GM18505 (cell line): ENCODE measurements around the gene CFDP1.
"Not testable (repeated sequence)": the region's sequence is repeated elsewhere in the genome, so short reads cannot be mapped to it uniquely, and the experiment has no call there.

ENCODE experiments used
- ATAC-seq: cut with Tn5 transposase; IDR thresholded peaks from one replicate; pipeline ENCODE4 v1.9.1; 2021; ENCODE audit not compliant: unreplicated experiment
- POLR2A ChIP-seq: IDR thresholded peaks from 4 replicates; pipeline ENCODE4 v1.6.1; 2011; ENCODE audit warnings: borderline replicate concordance; ENCODE audit not compliant: insufficient read depth, insufficient read length; ENCODE audit errors: extremely low read depth

CFDP1 gene

DNA sequence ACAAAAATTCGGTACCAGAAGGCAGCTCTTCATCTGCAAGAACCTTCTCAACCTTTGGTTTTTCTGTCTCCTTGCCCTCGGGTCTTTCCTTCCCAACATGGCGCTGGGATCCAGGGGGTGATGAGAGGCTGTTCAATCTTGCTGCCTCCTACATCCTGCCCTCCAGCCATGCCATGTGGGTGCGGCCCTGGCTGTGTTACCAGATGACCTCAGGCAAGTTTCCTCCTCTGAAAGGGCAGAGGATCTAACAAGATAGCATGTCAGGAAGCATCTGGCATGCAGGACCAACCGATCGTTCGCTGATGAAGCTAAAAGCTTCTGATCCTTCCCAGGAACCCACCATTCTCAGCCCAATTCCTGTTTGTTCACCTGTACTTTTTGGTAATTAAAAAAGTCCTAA, 145.1 kb downstream of the CFDP1 start:
- ATAC-seq: no peak
- TF ChIP-seq POLR2A: no peak

DNA sequence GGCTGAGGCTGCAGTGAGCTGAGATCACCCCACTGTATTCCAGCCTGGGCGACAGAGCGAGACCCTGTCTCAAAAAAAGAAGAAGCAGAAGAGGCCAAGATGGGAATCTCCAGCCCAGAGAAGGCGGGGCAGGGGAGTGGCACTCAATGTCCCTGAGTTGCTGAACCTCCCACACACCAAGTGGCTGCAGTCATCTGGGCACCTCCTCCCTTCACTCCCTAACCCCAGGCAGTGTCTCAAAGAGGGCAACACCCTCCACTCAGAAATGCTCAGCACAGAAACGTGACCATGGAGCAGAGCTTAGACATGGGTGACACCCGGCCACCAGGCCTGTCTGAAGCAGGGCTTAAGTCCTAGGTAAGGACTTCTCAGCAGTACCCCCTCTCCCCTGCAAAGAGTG, 145.6 kb downstream of the CFDP1 start:
- ATAC-seq: no peak

DNA sequence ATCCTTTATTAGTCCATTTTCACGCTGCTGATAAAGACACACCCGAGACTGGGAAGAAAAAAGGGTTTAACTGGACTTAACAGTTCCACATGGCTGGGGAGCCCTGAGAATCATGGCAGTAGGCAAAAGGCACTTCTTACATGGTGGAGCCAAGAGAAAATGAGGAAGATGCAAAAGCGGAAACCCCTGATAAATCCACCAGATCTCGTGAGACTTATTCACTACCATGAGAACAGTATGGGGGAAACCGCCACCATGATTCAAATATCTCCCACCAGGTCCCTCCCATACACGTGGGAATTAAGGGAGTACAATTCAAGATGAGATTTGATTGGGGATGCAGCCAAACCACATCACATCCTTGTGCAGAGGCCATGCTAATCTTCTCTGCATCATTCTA, 146.9 kb downstream of the CFDP1 start:
- no peak for TF ChIP-seq POLR2A
- ATAC-seq: no peak

More for the DNA sequence above, 145.6 kb downstream of the CFDP1 start:
- TF ChIP-seq POLR2A: no peak

DNA sequence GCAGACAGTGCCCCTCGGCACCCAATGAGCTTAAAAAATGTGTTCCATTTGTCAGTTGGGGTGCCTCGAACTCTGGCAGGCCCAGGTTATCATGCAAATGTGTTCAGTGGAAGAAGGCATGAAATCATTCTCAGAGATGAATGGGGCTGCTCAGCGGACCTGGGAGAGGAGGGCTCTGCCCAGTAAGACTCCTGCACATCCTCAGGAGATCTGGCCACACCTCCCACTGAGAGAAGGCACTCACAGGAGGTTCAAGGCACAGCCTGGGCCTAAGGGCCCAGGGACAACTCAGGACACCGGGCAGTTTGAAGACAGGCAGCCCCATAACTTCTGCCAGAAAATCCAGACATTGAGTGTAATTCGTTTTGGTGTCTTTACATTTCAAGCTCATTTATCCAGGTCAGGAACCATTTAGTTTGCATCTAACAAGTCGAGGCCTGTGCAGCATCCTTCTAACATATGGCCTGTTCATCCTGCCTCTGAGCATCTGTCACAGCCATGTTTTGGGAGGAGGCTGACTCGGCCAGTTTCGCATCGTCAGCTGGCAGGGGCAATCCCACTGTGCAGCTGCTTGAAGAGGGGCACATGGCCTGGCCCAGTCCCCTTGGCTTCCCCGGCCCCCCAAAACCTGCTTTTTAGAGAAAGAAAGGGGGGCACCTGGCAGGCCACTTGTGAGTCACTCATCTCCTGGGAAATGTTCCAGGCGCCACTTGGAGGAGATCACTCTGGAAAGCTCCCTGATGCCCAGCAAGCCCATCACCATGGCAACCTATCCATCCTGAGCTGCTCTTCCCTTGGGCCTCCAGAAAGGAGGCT, 150.6 kb downstream of the CFDP1 start:
- no peak for TF ChIP-seq POLR2A
- no peak for ATAC-seq

DNA sequence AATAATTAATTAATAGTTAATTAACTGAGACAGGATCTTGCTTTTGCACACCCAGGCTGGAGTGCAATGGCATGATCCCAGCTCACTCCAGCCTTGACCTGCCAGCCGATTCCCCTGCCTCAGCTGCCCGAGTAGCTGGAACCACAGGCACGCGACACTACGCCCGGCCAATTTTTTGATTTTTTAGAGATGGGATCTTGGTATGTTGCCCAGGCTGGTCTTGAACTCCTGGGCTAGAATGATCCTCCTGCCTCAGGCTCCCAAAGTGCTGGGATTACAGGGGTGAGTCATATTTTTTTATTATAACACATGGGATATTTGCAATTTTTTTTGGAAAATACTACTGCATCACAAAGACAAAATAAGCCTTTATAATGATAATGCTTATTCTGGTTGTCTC, 151.5 kb downstream of the CFDP1 start:
- ATAC-seq: no peak
- TF ChIP-seq POLR2A: no peak

DNA sequence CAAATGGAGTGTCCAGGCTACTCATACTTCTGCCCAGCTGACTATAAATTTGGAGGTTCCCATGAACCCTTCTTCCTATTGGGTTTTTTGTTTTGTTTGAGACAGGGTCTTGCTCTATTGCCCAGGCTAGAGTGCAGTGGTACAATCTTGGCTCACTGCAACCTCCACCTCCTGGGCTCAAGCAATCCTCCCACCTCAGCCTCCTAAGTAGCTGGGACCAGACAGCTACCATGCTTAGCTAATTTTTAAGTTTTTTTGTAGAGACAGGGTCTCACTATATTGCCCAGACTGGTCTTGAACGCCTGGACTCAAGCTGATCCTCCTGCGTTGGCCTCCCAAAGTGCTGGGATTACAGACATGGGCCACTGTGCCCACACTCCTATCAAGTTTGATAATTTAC, 152.3 kb downstream of the CFDP1 start:
- ATAC-seq: not testable (repeated sequence)

DNA sequence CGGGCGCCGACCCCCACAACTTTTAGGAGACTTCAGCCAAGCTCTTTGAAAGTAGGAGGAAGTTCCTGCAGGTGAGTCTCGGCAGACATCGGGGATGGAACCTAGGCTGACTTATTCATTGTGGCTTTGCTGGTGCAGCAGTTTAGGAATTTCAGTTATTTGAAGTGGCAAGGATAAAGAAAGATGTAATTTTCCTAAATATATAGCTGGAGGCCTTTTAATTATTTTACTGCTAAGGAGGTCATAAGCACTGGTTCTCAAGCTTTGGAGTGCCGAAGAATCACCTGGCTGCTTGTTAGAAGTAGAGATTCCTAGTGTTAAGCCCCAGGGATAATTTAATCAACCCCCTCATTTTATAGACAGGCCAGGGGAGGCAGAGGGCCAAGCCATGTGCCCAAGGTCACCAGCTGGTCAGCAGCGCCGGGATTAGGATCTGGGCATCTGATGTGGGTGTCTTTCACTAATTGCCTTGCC, 152.9 kb downstream of the CFDP1 start:
- no peak for ATAC-seq
- no peak for TF ChIP-seq POLR2A

DNA sequence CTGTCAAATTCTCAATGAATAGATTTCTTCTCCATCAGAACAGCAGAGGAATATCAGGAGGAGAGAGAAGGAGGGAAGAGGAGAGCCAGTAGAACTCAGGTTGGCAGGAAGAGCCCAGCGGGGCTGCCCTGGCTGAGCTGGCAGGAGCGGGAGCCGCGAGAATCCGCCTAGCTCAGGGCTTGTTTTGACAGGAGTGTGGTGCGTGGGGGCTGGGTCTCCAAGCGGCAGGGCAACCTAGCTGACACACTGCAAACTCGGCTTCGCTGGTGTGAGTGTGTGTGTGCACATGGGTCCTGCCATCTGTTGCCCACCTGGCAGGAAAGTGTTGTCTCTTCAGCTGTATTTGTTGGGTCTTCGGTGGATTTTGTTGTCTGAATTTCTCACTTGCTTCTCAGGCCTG, 154.0 kb downstream of the CFDP1 start:
- no peak for ATAC-seq
- TF ChIP-seq POLR2A: no peak

DNA sequence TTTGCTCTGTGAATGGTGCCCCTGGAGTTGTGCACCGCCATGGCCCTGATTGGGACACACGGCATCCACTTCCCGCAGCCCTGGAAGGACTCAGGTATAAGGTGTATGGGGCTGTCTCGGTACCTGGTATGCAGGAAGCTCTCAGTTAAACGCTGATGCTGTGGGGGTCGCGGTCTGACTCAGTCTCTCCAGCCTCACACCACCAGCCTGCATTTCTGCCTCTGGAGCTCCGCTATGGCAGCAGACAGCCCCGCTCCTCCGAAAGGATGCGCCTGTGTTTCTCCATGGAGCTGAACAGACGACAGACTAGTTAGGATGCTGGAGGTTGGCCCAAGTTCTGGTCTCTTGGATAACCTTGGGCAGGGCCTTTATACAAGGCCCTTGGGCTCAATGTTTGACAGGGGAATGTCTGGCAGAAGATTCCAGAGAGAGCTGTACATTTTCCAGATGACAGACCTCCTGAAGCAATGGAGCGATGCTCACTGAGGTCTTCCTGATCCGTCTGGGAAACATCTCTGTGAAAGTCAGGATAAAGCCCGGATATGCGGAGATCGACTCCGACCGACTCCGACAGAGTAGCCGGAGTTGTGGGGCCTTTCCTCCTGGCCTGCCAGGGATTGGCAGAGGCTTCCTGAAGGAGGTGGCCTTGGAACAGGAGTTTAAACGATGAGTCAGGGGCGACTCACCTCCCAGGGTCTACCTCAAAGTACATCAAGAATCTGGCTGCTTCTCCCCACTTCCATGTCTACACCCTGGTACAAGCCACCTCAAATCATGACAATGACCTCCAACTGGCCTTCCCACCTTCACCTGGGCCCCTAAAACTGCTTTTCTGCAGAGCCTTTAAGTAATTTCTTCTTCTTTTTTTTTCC, 160.0 kb downstream of the CFDP1 start:
- no peak for TF ChIP-seq POLR2A
- ATAC-seq: no peak

DNA sequence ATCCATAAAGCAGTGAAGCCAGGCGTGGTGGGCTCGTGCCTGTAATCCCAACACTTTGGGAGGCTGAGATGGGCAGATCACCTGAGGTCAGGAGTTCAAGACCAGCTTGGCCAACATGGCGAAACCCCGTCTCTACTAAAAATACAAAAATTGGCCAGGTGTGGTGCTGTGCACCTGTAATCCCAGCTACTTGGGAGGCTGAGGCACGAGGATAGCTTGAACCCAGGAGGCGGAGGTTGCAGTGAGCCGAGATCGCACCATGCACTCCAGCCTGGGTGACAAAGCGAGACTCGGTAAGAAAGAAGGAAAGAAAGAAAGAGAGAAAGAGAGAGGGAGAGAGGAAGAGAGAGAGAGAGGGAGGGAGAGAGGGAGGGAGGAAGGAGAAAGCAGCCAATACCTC, 160.7 kb downstream of the CFDP1 start:
- not testable (repeated sequence) for ATAC-seq

DNA sequence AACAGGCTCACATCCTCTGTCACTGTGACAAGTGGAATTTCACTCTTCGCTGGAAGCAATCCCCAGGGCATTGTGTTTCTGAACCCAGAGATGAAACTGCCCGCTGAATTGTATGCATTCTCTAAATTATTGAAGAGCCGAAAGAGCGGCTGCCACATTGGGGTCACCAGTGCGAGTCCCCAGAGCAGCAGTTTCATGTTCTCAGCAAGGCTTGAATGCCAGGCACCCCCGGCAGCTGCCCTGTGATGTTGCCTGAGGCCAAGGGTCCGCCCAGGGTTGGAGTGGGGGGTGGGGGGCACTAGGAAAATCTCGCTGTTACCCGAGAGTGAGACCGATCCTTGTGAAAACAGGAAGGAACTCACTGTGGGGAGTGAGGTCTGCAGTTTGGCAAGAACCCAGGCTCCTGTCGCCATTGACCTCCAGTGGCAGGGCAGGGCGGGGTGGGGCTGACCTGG, 161.2 kb downstream of the CFDP1 start:
- ATAC-seq: no peak

DNA sequence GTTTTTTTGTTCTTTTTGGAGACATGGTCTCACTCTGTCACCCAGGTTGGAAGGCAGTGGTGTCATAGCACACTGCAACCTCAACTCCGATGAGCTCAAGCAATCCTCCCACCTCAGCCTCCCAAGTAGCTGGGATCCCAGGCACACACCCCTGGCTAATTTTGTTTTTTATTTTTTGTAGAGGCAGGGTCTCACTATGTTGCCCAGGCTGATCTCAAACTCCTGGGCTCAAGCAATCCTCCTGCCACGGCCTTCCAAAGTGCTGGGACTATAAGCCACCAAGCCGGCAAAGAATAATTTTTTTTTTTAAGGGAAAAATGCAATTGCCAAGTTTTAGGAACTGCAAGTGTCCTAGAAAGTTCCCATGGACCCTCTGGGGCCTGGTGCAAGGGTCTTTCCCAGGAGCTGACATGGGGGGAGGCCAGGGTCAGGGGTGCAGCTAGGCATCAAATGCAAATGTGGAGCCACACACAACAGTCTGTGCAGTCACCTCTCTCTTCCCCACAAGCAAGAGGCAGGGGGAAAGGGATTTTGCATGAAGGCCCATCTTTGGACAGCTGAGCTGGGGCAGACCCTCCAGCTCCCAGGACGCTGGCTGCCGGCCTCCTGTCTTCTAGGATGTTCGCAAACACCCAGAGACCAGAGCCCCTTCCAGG, 161.7 kb downstream of the CFDP1 start:
- no peak for TF ChIP-seq POLR2A
- ATAC-seq: no peak

More for the DNA sequence above, 161.2 kb downstream of the CFDP1 start:
- no peak for TF ChIP-seq POLR2A

DNA sequence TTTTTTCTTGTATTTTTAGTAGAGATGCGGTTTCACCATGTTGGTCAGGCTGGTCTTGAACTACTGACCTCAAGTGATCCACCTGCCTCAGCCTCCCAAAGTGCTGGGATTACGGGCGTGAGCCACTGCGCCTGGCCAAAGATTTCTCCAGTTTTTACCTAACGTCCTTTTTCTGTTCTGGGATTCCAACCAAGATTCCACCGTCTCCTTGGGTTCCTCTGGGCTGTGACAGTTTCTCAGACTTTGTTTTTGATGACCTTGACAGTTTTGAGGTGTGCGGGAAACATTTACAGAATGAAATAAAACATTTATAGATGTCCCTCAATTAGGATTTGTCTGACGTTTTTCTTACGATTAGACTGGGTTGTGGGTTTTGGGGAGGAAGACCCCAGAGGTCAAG, 163.9 kb downstream of the CFDP1 start:
- not testable (repeated sequence) for ATAC-seq

DNA sequence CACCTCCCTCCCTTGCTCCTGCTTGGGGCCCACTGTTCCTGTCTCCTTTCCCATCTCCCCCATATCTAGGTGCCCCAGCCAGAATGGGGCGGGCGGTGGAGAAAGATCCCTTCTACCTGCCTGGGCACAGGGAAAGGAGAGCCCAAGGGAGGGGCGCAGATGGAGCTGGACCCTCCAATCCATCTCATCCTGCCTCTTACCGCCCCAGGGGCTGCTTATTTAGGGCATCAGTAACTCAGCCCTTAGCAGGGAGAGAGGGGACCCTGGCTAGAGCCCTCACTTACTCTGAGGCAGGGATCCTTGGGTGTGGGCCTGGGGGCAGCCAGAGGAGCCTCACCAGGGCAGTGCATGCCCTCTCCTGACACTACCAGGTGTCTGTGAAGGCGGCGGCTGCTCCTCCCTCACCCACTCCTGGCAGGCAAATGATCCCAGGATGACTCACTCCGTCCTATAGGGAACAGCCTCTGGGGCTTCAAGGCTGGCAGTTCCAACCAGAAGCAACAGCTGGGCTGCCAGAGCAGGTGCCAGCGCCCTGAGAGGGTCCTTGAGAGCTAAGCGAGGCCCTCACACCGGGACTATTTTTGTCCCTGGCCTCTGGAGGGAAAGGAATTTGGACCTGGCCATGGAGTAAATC, 165.6 kb downstream of the CFDP1 start:
- ATAC-seq: no peak
- TF ChIP-seq POLR2A: no peak
